ENCODE data around the gene AUTS2. TPM values are rescaled to one million over a fixed set of nuclear protein-coding genes. Genes with fewer than 3 reads are reported as not detected.

The AUTS2 gene
- total and polyA plus RNA-seq, 10 donors = 6.1 to 54.8 (median 29.1) TPM

DNA sequence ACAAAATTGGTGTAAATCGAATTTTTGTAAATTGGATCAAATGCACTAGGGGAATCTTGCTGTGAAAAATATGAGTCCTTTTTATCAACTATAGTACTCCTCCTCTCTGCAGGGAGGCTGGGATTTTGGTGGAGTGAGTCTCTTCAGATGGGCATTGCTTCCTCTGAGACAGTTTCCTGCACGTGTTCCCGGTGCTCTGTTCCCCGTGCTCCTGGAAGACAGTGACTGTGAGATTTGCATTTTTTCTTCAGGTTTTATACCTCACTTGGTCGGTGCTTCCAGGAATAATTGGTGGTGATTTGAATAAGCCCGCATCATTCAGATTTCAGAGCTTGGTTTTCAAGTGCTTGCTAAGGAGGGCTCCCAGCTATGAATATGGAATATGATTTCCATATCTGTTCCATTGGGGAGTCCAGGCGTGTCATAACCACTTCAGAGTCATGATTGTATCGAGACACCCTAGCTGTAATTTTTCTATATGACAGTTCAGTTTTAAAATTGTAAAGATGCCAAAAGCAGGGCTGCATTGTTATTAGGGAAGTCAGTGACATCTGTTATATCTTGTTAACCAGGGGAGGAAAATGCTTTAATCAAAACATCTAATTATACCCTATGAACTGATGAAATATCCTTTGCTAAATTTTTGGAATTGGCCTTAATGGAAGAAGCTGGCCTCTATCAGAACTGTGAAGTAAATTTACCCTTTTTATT is 12.3 kb downstream of the AUTS2 start:
- H3K4me3 ChIP-seq = no peak overlapping the region
- H3K36me3 ChIP-seq = no peaks in the 10 kb centered on the region
- DNase-seq = no peak
- intact Hi-C loops (cut with DNase I; ENCODE audit: low total_unique reads) = no loop called here
- no peaks in the 10 kb centered on the region for H3K27me3 ChIP-seq (replicated peaks in 1 of 7)
- 40 to 63% (median 56%) methylated on average over 8 of the region's 8 CpGs for WGBS, 5 donors
- TF ChIP-seq POLR2AphosphoS5 (IDR thresholded peaks at IDR 0.05) = no peak
- no peaks in the 10 kb centered on the region for H3K9me3 ChIP-seq
- no peak overlapping the region for H3K27ac ChIP-seq
- H3K4me1 ChIP-seq = no peaks in the 10 kb centered on the region

DNA sequence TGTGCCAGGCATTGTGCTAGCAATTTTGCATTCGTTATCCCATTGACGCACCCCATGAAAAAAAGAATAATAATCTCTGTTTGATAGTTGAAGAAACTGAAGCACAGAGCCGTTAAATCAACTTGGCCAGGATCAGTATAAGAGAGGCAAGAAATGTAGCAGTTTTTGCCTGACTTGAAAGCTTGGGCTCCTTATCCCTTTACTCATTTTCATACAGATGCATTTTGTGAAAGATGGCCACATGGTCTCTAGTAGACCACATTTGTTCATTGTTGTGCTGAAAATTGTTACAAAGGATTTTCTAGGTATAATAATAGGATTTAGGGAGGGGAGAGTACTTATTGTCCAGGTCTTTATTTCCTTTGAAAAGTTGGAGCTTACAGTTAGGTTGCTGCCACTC is 14.7 kb downstream of the AUTS2 start:
- TF ChIP-seq, protein P1, sequence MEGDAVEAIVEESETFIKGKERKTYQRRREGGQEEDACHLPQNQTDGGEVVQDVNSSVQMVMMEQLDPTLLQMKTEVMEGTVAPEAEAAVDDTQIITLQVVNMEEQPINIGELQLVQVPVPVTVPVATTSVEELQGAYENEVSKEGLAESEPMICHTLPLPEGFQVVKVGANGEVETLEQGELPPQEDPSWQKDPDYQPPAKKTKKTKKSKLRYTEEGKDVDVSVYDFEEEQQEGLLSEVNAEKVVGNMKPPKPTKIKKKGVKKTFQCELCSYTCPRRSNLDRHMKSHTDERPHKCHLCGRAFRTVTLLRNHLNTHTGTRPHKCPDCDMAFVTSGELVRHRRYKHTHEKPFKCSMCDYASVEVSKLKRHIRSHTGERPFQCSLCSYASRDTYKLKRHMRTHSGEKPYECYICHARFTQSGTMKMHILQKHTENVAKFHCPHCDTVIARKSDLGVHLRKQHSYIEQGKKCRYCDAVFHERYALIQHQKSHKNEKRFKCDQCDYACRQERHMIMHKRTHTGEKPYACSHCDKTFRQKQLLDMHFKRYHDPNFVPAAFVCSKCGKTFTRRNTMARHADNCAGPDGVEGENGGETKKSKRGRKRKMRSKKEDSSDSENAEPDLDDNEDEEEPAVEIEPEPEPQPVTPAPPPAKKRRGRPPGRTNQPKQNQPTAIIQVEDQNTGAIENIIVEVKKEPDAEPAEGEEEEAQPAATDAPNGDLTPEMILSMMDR (IDR thresholded peaks at IDR 0.05 in 8 of 11, conservative IDR thresholded peaks at IDR 0.05 in 3 of 11) = no peak
- TF ChIP-seq POLR2AphosphoS5 (IDR thresholded peaks at IDR 0.05) (no peak), POLR2A (IDR thresholded peaks at IDR 0.05) (no peak)
- Histone ChIP-seq H3K4me3 (no peak overlapping the region), H3K36me3 (no peaks in the 10 kb centered on the region)

DNA sequence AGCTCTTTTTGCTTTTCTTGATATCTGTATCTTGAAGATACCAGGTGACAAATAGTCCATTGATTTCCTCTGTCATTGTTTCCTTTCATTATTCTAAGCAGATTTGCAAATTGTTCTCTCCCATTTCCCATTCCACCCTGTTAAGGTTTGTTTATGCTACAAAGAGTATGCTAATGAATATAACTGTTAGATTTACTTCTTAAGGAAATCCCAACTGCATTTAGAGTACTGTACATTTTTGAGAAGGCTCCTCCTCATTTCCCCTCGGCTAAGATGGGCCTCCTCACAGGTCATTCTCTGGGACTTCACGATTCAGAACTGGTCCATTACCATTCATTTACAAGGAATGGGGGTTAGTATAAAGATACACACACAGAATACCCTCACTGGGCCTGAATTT is 15.6 kb downstream of the AUTS2 start:
- 66 to 83% (median 76%) methylated on average over 2 of the region's 2 CpGs for WGBS, 5 donors

More for the DNA sequence above, 14.7 kb downstream of the AUTS2 start:
- no peaks in the 10 kb centered on the region for H3K4me1 ChIP-seq
- no peak overlapping the region for H3K27ac ChIP-seq
- WGBS, 5 donors = 91 to 95% (median 93%) methylated on average over 3 of the region's 3 CpGs
- intact Hi-C loops (cut with DNase I; ENCODE audit: low total_unique reads) = no loop called here
- no peaks in the 10 kb centered on the region for H3K27me3 ChIP-seq (replicated peaks in 1 of 7)
- no peaks in the 10 kb centered on the region for H3K9me3 ChIP-seq
- no peak for DNase-seq

DNA sequence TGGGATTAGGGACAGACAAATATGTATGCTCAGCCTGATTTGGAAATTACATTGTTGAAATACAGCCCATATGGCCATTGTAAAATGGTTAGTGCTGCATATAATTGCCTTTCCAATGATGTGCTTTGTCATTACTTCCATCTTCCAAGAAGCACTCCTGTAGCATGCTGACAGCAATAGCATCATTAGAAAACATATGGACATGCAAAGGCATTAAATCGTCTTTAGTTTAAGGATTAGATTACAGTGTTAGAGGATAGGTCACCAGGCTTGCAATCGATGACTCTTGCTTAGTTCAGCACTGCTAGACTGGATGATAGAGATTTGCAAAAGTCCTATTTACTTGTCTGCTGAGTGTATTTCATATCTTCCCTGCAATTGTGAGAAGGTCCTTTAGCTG is 17.4 kb downstream of the AUTS2 start:
- H3K4me3 ChIP-seq = no peak overlapping the region
- intact Hi-C loops (cut with DNase I; ENCODE audit: low total_unique reads) = no loop called here
- 90 to 99% (median 95%) methylated on average over 2 of the region's 2 CpGs for WGBS, 5 donors

More for the DNA sequence above, 15.6 kb downstream of the AUTS2 start:
- Histone ChIP-seq H3K4me3 (no peak overlapping the region), H3K36me3 (no peaks in the 10 kb centered on the region), H3K27me3 (replicated peaks in 1 of 7) (no peaks in the 10 kb centered on the region), H3K27ac (no peak overlapping the region), H3K9me3 (no peaks in the 10 kb centered on the region), H3K4me1 (no peaks in the 10 kb centered on the region)
- no peak for DNase-seq
- intact Hi-C loops (cut with DNase I; ENCODE audit: low total_unique reads) = no loop called here
- no peak for TF ChIP-seq POLR2AphosphoS5 (IDR thresholded peaks at IDR 0.05)
- no peak for TF ChIP-seq POLR2A (IDR thresholded peaks at IDR 0.05)
- TF ChIP-seq, protein P1 (IDR thresholded peaks at IDR 0.05 in 8 of 11, conservative IDR thresholded peaks at IDR 0.05 in 3 of 11) = no peak

DNA sequence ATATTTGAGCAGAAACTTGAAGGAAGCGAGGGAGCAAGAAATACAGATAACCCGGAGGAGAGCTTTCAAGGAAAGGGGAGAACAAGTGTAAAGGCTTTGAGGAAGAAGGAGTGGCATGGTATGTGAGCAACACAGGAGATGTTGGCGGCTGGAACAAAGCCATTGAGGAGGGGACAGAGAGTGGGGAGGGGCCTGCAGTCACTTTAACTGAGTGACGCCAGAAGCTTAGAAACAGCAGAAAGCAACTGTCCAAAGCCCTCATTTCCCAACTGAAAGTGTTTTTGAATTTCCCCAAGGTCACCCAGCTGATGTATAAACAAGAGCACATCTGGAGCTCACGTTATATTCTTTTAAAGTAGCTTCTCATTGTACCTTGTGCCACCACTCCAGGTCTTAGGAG is 19.1 kb downstream of the AUTS2 start:
- WGBS, 5 donors = 59 to 73% (median 70%) methylated on average over 5 of the region's 5 CpGs
- Histone ChIP-seq H3K4me1 (no peaks in the 10 kb centered on the region), H3K27ac (no peak overlapping the region), H3K9me3 (no peaks in the 10 kb centered on the region), H3K27me3 (replicated peaks in 1 of 7) (no peaks in the 10 kb centered on the region), H3K4me3 (no peak overlapping the region), H3K36me3 (no peaks in the 10 kb centered on the region)
- no peak for TF ChIP-seq POLR2A (IDR thresholded peaks at IDR 0.05)
- TF ChIP-seq POLR2AphosphoS5 (IDR thresholded peaks at IDR 0.05) = no peak
- TF ChIP-seq, protein P1 (IDR thresholded peaks at IDR 0.05 in 8 of 11, conservative IDR thresholded peaks at IDR 0.05 in 3 of 11) = no peak
- no peak for DNase-seq
- intact Hi-C loops (cut with DNase I; ENCODE audit: low total_unique reads) = no loop called here

More for the DNA sequence above, 17.4 kb downstream of the AUTS2 start:
- DNase-seq = no peak
- TF ChIP-seq POLR2AphosphoS5 (IDR thresholded peaks at IDR 0.05) = no peak
- no peak for TF ChIP-seq POLR2A (IDR thresholded peaks at IDR 0.05)
- Histone ChIP-seq H3K4me1 (no peaks in the 10 kb centered on the region), H3K27ac (no peak overlapping the region), H3K9me3 (no peaks in the 10 kb centered on the region), H3K36me3 (no peaks in the 10 kb centered on the region), H3K27me3 (replicated peaks in 1 of 7) (no peaks in the 10 kb centered on the region)

Measured in spleen (tissue), 11 donors.